Measurements from ENCODE around the gene FNDC11. TPM values are rescaled to one million over a fixed set of nuclear protein-coding genes. Genes with fewer than 3 reads are reported as not detected.

The FNDC11 gene
- total RNA-seq, 1 donor from 2014 or later = 1.7 TPM

DNA sequence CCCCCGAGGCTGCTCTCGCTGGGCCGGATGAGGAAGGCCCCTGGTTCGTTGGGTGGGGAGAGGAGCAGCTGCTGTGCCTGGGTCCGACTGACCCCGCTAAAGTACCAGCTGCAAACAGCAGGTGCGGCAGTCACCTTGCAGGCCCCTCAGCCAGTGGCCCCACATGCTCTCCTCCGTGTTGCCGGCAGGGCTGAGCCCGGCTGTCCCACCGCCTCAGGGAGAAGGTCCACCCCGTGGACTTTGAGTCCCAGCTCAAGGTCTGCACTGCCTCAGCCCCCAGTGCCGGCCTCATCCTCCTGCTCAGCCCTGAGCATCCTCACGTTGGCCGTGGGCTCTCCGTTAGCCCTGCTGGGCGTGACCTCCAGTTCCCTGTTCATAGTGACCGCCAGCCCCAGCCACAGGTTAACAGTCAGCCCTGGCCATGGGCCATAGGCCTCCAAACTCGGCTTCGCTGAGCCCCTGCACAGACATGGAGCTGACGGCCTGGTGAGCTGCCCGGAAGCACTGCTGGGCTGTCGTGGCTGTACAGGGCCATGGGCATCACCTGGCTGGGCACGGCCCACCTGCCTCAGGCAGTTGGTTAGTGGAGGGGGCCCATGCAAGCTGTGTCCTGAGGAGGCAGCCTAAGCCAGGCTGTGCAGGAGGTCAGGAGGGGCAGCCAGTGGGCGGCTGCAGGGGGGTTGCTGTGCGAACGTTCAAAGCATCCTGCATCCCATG lies 9.6 kb upstream of the FNDC11 start:
- no peak overlapping the region for H3K4me3 ChIP-seq (ENCODE audit: low read depth, low read length)
- DNase-seq (ENCODE audit: low read depth) = no peak
- no peak for TF ChIP-seq CTCF (conservative IDR thresholded peaks at IDR 0.05; ENCODE audit: low read depth, low read length)

- no peak for DNase-seq (ENCODE audit: low read depth)
These were observed 8.9 kb upstream of the FNDC11 start for GRCh38 chr20:63544958-63545516.

GRCh38 chr20:63545814-63546213 lies 8.1 kb upstream of the FNDC11 start:
- no peak for TF ChIP-seq CTCF (conservative IDR thresholded peaks at IDR 0.05; ENCODE audit: low read depth, low read length)

More at GRCh38 chr20:63544958-63545516, 8.9 kb upstream of the FNDC11 start:
- H3K4me3 ChIP-seq (ENCODE audit: low read depth, low read length) = no peak overlapping the region
- no peak for TF ChIP-seq CTCF (conservative IDR thresholded peaks at IDR 0.05; ENCODE audit: low read depth, low read length)

GRCh38 chr20:63546256-63546955 lies 7.6 kb upstream of the FNDC11 start:
- TF ChIP-seq CTCF (conservative IDR thresholded peaks at IDR 0.05; ENCODE audit: low read depth, low read length) = no peak
- H3K4me3 ChIP-seq (ENCODE audit: low read depth, low read length) = no peak overlapping the region
- no peak for DNase-seq (ENCODE audit: low read depth)

More at GRCh38 chr20:63545814-63546213, 8.1 kb upstream of the FNDC11 start:
- no peak overlapping the region for H3K4me3 ChIP-seq (ENCODE audit: low read depth, low read length)
- no peak for DNase-seq (ENCODE audit: low read depth)

- DNase-seq (ENCODE audit: low read depth) = no peak
- no peak for TF ChIP-seq CTCF (conservative IDR thresholded peaks at IDR 0.05; ENCODE audit: low read depth, low read length)
- no peak overlapping the region for H3K4me3 ChIP-seq (ENCODE audit: low read depth, low read length)
These were observed 6.8 kb upstream of the FNDC11 start for GRCh38 chr20:63546956-63547724.

GRCh38 chr20:63547725-63548480 lies 6.1 kb upstream of the FNDC11 start, which contains the start of gene SRMS:
Gene SRMS (minus strand): TSS chr20:63547749. CDS start chr20:63547463, 286 bp downstream.
- no peak for DNase-seq (ENCODE audit: low read depth)
- TF ChIP-seq CTCF (conservative IDR thresholded peaks at IDR 0.05; ENCODE audit: low read depth, low read length) = no peak
- H3K4me3 ChIP-seq (ENCODE audit: low read depth, low read length) = no peak within 1 kb of the TSS
